WERI-Rb-1 (cell line): ENCODE measurements around the gene CDC42BPA.

ENCODE experiments used
- DNase-seq: peaks from one replicate; pipeline ENCODE4 v3.0.0-alpha.2; 2020
- H3K27ac ChIP-seq: fragments of 250-450 bp; sonication (Bioruptor Pico); 2 replicates; pipeline ENCODE4 v1.5.1; 2020; ENCODE audit warnings: mild to moderate bottlenecking, moderate library complexity
- H3K27me3 ChIP-seq: fragments of 250-450 bp; sonication (Bioruptor Pico); 2 replicates; pipeline ENCODE4 v1.5.1; 2021; ENCODE audit warnings: mild to moderate bottlenecking, low read depth, moderate library complexity; ENCODE audit not compliant: insufficient read depth, severe bottlenecking
- H3K36me3 ChIP-seq: fragments of 250-450 bp; sonication (Bioruptor Pico); 2 replicates; pipeline ENCODE4 v1.5.1; 2020; ENCODE audit warnings: mild to moderate bottlenecking, moderate library complexity
- H3K4me3 ChIP-seq: 2 replicates; pipeline ENCODE4 v1.5.1; 2011; ENCODE audit warnings: low read depth, mild to moderate bottlenecking, control low read depth, low read length
- H3K9me3 ChIP-seq: fragments of 250-450 bp; sonication (Bioruptor Pico); 2 replicates; pipeline ENCODE4 v1.5.1; 2021; ENCODE audit warnings: mild to moderate bottlenecking, moderate library complexity; ENCODE audit not compliant: severe bottlenecking
- TF ChIP-seq, protein P1 (sequence below): IDR thresholded peaks from 2 replicates; pipeline ENCODE4 v1.5.1; 2011; ENCODE audit warnings: low read depth, mild to moderate bottlenecking, control low read depth, inconsistent platforms, low read length

CDC42BPA gene

DNA sequence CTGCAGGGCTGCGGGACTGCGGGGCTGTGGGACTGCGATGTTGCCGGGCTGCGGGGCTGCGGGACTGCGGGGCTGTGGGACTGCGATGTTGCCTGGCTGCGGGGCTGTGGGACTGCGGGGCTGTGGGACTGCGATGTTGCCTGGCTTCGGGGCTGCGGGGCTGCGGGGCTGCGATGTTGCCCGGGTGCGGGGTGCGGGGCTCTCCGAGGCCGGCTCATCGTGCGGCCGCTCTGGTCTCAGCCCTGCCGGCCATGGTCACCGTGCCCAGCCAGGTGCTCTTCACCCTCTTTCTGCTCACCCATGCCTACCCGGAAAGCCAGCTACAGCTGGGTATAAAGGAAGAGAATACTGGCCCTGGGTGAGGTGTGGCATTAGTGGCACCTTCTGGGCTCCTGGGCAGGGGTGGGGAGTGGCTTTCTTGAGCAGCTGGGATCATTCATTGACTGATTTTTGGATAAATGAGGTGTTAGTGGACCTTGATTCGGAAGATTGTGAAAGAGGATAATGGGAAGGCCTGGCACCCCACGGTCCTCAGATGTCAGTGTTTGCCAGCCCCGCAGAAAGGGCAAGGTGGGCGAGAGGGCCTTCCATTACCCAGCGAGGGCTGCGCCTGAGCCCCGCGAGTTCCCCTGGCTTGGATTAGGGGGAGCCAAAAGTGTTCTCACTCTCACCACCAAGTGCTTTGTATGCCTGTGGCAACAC, 341.9 kb downstream of the CDC42BPA start:
- no peak for DNase-seq
- no peak overlapping the region for H3K4me3 ChIP-seq
- H3K27me3 ChIP-seq = no peaks in the 10 kb centered on the region
- H3K36me3 ChIP-seq = no peaks in the 10 kb centered on the region
- no peak overlapping the region for H3K27ac ChIP-seq
- H3K9me3 ChIP-seq = no peaks in the 10 kb centered on the region
- TF ChIP-seq, protein P1, sequence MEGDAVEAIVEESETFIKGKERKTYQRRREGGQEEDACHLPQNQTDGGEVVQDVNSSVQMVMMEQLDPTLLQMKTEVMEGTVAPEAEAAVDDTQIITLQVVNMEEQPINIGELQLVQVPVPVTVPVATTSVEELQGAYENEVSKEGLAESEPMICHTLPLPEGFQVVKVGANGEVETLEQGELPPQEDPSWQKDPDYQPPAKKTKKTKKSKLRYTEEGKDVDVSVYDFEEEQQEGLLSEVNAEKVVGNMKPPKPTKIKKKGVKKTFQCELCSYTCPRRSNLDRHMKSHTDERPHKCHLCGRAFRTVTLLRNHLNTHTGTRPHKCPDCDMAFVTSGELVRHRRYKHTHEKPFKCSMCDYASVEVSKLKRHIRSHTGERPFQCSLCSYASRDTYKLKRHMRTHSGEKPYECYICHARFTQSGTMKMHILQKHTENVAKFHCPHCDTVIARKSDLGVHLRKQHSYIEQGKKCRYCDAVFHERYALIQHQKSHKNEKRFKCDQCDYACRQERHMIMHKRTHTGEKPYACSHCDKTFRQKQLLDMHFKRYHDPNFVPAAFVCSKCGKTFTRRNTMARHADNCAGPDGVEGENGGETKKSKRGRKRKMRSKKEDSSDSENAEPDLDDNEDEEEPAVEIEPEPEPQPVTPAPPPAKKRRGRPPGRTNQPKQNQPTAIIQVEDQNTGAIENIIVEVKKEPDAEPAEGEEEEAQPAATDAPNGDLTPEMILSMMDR = no peak

DNA sequence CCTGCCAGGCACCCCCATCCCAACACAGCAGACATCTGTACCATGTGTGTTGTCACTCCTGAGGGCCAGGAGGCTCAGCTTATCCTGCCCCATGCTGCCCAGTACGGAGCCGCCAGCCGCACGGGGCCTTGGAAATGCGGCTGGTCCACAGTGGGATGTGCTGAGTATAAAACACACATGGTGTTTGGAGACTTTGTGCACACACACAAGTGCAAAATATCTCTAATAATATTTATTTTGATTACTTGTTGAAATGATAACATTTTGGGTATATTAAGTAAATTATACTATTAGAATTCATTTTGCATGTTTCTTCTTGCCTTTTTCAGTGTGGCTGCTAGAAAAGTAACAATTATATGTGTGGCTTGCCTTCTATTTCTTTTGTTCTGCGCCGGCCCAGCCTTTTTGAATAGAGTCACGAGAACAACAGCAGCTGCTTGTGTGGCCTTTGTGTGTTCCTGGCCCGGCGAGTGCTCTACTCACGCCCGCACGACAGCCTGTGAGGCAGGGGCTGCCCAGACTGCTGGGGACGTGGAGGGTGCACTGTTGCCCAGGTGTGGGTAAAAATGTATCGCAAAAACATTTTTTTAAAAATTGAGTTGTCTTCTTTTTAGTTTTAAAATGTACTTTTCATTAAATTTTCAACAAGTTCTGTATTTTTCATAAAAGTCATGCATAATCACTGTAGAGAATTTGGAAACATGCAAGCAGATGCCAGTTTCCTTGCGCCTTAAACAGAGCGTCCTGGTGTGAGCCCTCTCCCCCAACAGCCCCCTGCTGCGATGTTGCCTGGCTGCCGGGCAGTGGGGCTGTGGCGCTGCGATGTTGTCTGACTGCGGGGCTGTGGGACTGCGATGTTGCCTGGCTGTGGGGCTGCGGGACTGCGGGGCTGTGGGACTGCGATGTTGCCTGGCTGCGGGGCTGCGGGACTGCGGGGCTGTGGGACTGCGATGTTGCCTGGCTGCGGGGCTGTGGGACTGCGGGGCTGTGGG, 342.7 kb downstream of the CDC42BPA start:
- no peak overlapping the region for H3K27ac ChIP-seq
- no peak for DNase-seq
- TF ChIP-seq, protein P1 = no peak
- H3K27me3 ChIP-seq = no peaks in the 10 kb centered on the region
- no peaks in the 10 kb centered on the region for H3K36me3 ChIP-seq
- H3K9me3 ChIP-seq = no peaks in the 10 kb centered on the region
- H3K4me3 ChIP-seq = no peak overlapping the region

DNA sequence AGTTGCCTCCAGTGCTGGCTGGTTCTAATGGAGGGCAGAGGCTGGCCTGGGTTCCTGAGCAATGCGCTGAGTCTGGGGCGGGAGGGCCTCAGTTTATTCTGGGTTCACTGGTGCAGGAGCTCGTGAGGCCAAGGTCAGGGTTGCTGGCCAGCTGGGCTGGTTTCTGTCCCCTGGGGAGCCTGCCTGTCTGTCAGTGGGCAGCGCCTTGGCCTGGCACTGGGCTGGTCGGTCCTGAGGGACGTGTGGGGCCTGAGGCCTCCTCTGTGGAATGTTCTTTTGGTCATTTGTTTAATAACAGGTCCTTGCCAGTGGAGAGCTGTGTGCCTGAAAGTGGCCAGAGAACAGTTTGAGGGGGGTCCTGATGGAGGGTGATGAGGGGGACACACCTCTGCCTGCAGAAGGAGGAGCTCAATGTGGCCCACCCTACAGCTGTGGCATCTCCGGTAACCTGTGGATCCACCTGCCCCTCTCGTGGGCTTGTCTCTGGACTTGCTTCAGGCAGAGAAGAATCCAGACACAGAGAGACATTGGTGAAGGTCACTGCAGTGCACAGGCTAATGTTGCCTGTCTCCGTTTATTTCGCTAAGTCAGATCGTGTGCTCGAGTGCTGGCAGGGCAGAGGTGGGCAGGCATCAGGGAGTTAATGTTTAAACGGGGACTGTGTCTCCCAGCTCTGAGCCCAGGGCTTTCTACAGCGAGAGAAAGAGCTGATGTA, 343.6 kb downstream of the CDC42BPA start:
- DNase-seq = no peak
- Histone ChIP-seq H3K27ac (no peak overlapping the region), H3K27me3 (no peaks in the 10 kb centered on the region), H3K9me3 (no peaks in the 10 kb centered on the region), H3K36me3 (no peaks in the 10 kb centered on the region), H3K4me3 (no peak overlapping the region)
- TF ChIP-seq, protein P1 = no peak

DNA sequence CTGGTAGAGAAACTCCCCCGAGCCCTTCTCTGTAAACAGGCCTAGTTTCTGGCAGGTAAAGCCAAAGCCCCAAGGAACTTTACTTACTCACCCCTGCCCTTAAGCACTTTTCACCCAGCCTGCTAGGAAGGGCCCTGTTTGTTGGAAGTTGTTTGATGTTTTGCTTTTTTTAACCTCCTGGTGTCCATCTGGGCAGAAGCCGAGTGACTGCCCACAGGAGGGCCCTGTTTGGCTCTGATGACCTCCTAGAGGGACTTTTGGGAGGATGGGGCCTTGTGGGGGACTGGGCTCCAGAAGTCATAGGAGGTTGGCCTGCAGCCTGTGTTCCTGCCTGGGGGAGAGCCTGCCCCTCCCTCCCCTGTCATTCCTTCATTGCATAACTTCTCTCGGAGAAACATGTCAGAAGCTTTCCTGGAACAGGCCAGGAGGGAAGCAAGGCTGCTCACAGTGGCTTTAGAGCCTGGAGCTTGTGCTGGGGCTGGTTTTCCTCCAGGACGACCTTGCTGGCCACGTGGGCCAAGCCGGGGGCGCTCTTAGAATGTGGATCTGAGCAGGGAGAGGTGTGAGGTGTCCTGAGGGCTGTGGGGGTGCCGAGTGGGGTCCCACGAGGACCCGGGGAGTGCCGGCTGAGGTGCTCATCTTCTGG, 344.3 kb downstream of the CDC42BPA start:
- TF ChIP-seq, protein P1 = no peak
- Histone ChIP-seq H3K27me3 (no peaks in the 10 kb centered on the region), H3K9me3 (no peaks in the 10 kb centered on the region), H3K27ac (no peak overlapping the region), H3K36me3 (no peaks in the 10 kb centered on the region), H3K4me3 (no peak overlapping the region)
- DNase-seq = no peak

DNA sequence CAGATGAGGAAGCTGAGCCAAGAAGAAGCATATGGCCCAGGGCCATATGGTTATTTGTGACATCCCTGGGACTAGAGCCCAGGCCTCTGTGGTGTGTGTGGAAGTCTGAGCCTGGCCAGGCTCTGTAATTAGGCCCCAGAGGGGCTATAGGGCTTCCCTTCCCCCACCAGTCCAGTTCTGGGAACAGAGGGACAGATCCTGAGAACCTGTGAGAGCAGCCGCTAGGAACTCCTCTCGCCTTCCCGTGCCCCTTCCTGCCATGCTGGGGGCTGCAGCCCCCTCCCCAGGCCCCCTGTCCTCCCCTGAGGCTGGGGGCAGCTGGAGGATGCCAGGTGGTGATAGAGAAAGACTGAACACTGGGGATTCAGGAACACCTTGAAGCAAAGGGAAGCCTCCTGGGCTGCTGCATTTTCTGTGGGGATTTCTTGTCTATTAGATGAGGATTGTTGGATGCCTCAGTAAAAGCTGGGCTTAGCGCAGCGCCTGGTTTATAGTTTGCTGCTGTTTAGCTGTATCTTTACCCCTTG, 344.9 kb downstream of the CDC42BPA start:
- no peak overlapping the region for H3K4me3 ChIP-seq
- H3K9me3 ChIP-seq = no peaks in the 10 kb centered on the region
- no peaks in the 10 kb centered on the region for H3K36me3 ChIP-seq
- no peaks in the 10 kb centered on the region for H3K27me3 ChIP-seq
- no peak for DNase-seq
- no peak overlapping the region for H3K27ac ChIP-seq
- TF ChIP-seq, protein P1 = no peak
